ENCODE measurements around the gene PTPRD. TPM values are rescaled to one million over a fixed set of nuclear protein-coding genes. Genes with fewer than 3 reads are reported as not detected.

Gene PTPRD
- total and polyA plus RNA-seq, 2 of the 4 experiments (the other 2 are of a cell fraction) = 0.07 to 0.18 TPM

DNA sequence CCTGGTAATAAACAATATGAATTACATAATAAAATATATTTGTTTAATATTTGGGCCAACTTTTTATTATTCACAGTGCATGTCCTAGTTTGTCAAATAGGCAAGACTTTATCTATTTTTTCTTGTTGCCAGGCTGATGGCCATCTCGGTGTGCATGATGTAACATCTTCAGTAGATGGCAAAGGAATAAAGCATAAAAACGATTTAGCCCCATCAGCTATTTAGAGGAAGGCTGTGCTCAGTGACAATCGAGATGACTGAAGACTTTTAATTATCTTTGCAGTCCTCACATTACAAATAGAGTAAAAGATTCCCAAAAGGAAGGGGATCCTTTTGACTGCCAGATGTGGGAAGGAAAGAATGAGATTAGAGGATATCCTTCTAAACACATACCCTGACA, 358.5 kb downstream of the PTPRD start:
- H2AK5ac ChIP-seq (ENCODE audit: low read depth, low read length) = no peak overlapping the region
- H4K8ac ChIP-seq (ENCODE audit: low read depth in 2 of 2, low read length in 2 of 2) = no peak overlapping the region
- dilution Hi-C loops (cut with HindIII; ENCODE audit: low sequenced_read_pairs, unreplicated experiment) = no loop called here
- in situ Hi-C loops (cut with MboI; ENCODE audit: low sequenced_read_pairs) = no loop called here
- H3K9me1 ChIP-seq (ENCODE audit: insufficient read depth, low read length) = no peaks in the 10 kb centered on the region
- no peak overlapping the region for H3K4me3 ChIP-seq (ENCODE audit: insufficient read depth, low read depth, low read length)
- no TSS peak for BruUV-seq (replicated peaks)
- H2BK120ac ChIP-seq (ENCODE audit: low read depth, low read length) = no peak overlapping the region
- intact Hi-C loops (cut with micrococcal nuclease) = no loop called here
- H2BK5ac ChIP-seq (ENCODE audit: low read depth, low read length, poor library complexity, severe bottlenecking) = no peak overlapping the region
- H3K27me3 ChIP-seq (ENCODE audit: control insufficient read depth, insufficient read depth, low read length) = no peaks in the 10 kb centered on the region
- DNase-seq (no peak), ATAC-seq (ENCODE audit: low read depth) (no peak)
- no peak for TF ChIP-seq RAD21 (IDR thresholded peaks at IDR 0.05; ENCODE audit: low read length)
- no peak for TF ChIP-seq CHD1 (IDR thresholded peaks at IDR 0.05; ENCODE audit: low read depth, low read length)
- TF ChIP-seq, protein P1, sequence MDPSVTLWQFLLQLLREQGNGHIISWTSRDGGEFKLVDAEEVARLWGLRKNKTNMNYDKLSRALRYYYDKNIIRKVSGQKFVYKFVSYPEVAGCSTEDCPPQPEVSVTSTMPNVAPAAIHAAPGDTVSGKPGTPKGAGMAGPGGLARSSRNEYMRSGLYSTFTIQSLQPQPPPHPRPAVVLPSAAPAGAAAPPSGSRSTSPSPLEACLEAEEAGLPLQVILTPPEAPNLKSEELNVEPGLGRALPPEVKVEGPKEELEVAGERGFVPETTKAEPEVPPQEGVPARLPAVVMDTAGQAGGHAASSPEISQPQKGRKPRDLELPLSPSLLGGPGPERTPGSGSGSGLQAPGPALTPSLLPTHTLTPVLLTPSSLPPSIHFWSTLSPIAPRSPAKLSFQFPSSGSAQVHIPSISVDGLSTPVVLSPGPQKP (IDR thresholded peaks at IDR 0.05; ENCODE audit: borderline replicate concordance, low read depth, low read length) = no peak
- TF ChIP-seq MAFK (IDR thresholded peaks at IDR 0.05; ENCODE audit: low read depth, low read length) = no peak
- TF ChIP-seq FOS (IDR thresholded peaks at IDR 0.05; ENCODE audit: low read depth, low read length) = no peak
- no peak for TF ChIP-seq SMC3 (IDR thresholded peaks at IDR 0.05; ENCODE audit: low read depth, low read length)
- TF ChIP-seq POLR2A (IDR thresholded peaks at IDR 0.05; ENCODE audit: low read depth, low read length) = no peak
- TF ChIP-seq, protein P2, sequence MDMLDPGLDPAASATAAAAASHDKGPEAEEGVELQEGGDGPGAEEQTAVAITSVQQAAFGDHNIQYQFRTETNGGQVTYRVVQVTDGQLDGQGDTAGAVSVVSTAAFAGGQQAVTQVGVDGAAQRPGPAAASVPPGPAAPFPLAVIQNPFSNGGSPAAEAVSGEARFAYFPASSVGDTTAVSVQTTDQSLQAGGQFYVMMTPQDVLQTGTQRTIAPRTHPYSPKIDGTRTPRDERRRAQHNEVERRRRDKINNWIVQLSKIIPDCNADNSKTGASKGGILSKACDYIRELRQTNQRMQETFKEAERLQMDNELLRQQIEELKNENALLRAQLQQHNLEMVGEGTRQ (IDR thresholded peaks at IDR 0.05; ENCODE audit: low read depth, low read length) = no peak
- TF ChIP-seq, protein P3, sequence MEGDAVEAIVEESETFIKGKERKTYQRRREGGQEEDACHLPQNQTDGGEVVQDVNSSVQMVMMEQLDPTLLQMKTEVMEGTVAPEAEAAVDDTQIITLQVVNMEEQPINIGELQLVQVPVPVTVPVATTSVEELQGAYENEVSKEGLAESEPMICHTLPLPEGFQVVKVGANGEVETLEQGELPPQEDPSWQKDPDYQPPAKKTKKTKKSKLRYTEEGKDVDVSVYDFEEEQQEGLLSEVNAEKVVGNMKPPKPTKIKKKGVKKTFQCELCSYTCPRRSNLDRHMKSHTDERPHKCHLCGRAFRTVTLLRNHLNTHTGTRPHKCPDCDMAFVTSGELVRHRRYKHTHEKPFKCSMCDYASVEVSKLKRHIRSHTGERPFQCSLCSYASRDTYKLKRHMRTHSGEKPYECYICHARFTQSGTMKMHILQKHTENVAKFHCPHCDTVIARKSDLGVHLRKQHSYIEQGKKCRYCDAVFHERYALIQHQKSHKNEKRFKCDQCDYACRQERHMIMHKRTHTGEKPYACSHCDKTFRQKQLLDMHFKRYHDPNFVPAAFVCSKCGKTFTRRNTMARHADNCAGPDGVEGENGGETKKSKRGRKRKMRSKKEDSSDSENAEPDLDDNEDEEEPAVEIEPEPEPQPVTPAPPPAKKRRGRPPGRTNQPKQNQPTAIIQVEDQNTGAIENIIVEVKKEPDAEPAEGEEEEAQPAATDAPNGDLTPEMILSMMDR (conservative IDR thresholded peaks at IDR 0.05; ENCODE audit: low read depth, low read length) = no peak
- H2AFZ ChIP-seq (replicated peaks; ENCODE audit: low read length, poor library complexity) = no peak overlapping the region
- no CpG with 5 or more reads among the region's 3 CpGs for WGBS, 2 experiments (ENCODE audit: extremely low coverage in 2 of 2, insufficient read length in 1 of 2)
- CTCF ChIA-PET = no interaction called here
- no peak overlapping the region for H3K14ac ChIP-seq (replicated peaks; ENCODE audit: low read depth, low read length)
- H4K20me1 ChIP-seq (ENCODE audit: insufficient read depth, low read length) = no peaks in the 10 kb centered on the region
- no peak overlapping the region for H3K23ac ChIP-seq (ENCODE audit: low read depth, low read length)
- H3K18ac ChIP-seq (ENCODE audit: low read depth, low read length) = no peak overlapping the region
- H3K36me3 ChIP-seq (ENCODE audit: control insufficient read depth, insufficient read depth, low read length) = no peaks in the 10 kb centered on the region
- no peak overlapping the region for H2BK15ac ChIP-seq (ENCODE audit: low read depth, low read length)
- POLR2A ChIA-PET (ENCODE audit: unreplicated experiment) = no interaction called here
- no peak overlapping the region for H3K9ac ChIP-seq (ENCODE audit: low read depth, low read length)
- no peak overlapping the region for H3K4ac ChIP-seq (ENCODE audit: low read depth, low read length)
- H2BK20ac ChIP-seq (ENCODE audit: low read depth, low read length) = no peak overlapping the region
- no peaks in the 10 kb centered on the region for H3K79me1 ChIP-seq (ENCODE audit: low read depth in 1 of 2, low read length in 2 of 2)
- no peak overlapping the region for H4K5ac ChIP-seq (ENCODE audit: low read depth, low read length)
- no peaks in the 10 kb centered on the region for H3K9me3 ChIP-seq (ENCODE audit: control insufficient read depth, insufficient read depth, low read length)
- H3K4me1 ChIP-seq (ENCODE audit: control insufficient read depth, insufficient read depth, low read length) = no peaks in the 10 kb centered on the region
- no peak overlapping the region for H4K91ac ChIP-seq (ENCODE audit: insufficient read depth, low read depth, low read length)
- no peak overlapping the region for H2AK9ac ChIP-seq (replicated peaks; ENCODE audit: low read depth, low read length, poor library complexity)
- no peak overlapping the region for H3K27ac ChIP-seq (ENCODE audit: insufficient read depth, low read length)
- no peak overlapping the region for H3K4me2 ChIP-seq (ENCODE audit: low read depth, low read length)
- no peak overlapping the region for H3K56ac ChIP-seq (ENCODE audit: extremely low read depth, insufficient read depth, low read length)
